ENCODE results near the gene TTLL8. TPM values are rescaled to one million over a fixed set of nuclear protein-coding genes. Genes with fewer than 3 reads are reported as not detected.

The TTLL8 gene
- total and polyA plus RNA-seq, 4 donors, result not detected

- TF ChIP-seq REST (IDR thresholded peaks at IDR 0.05), result no peak
These were observed 44.8 kb upstream of the TTLL8 start (continued) for GRCh38 chr22:50102946-50103345.

- WGBS, result 88% methylated on average over 10 of the region's 10 CpGs
These were observed 43.9 kb upstream of the TTLL8 start for GRCh38 chr22:50101870-50102565.

GRCh38 chr22:50098052-50098451 is 40.0 kb upstream of the TTLL8 start:
- H3K9ac ChIP-seq (ENCODE audit: low read depth in 1 of 2, low read length in 2 of 2), result no peak overlapping the region
- H3K27me3 ChIP-seq (ENCODE audit: control insufficient read depth in 4 of 4, insufficient read depth in 4 of 4, low read length in 3 of 4), result no peaks in the 10 kb centered on the region
- H3K27ac ChIP-seq (ENCODE audit: low read depth in 1 of 2, low read length in 2 of 2), result no peak overlapping the region
- H3K36me3 ChIP-seq (ENCODE audit: control insufficient read depth in 4 of 4, insufficient read depth in 3 of 4, low read depth in 1 of 4, low read length in 3 of 4), result no peaks in the 10 kb centered on the region
- no peaks in the 10 kb centered on the region for H3K4me1 ChIP-seq (ENCODE audit: control insufficient read depth in 4 of 4, insufficient read depth in 4 of 4, low read length in 3 of 4)
- WGBS, result 95% methylated on average over 3 of the region's 3 CpGs
- H3K4me3 ChIP-seq (ENCODE audit: low read depth in 1 of 3, low read length in 3 of 3), result no peak overlapping the region
- no peaks in the 10 kb centered on the region for H3K9me3 ChIP-seq (ENCODE audit: control insufficient read depth in 4 of 4, low read length in 3 of 4)
- no peak for DNase-seq (ENCODE audit: low spot score)
- TF ChIP-seq NR2F2 (IDR thresholded peaks at IDR 0.05) (no peak), FOXA1 (IDR thresholded peaks at IDR 0.05) (no peak), TAF1 (conservative IDR thresholded peaks at IDR 0.05) (no peak), JUND (IDR thresholded peaks at IDR 0.05) (no peak), FOXA2 (IDR thresholded peaks at IDR 0.05) (no peak), REST (IDR thresholded peaks at IDR 0.05) (no peak), MAX (IDR thresholded peaks at IDR 0.05) (no peak), HNF4A (conservative IDR thresholded peaks at IDR 0.05) (no peak), CTCF (IDR thresholded peaks at IDR 0.05; ENCODE audit: low read depth, low read length, missing input control) (no peak), SP1 (IDR thresholded peaks at IDR 0.05) (no peak), EGR1 (IDR thresholded peaks at IDR 0.05; ENCODE audit: low read depth in 2 of 2) (no peak)

More at GRCh38 chr22:50101870-50102565, 43.9 kb upstream of the TTLL8 start:
- no peak overlapping the region for H3K9ac ChIP-seq (ENCODE audit: low read depth in 1 of 2, low read length in 2 of 2)
- H3K9me3 ChIP-seq (ENCODE audit: control insufficient read depth in 4 of 4, low read length in 3 of 4), result no peaks in the 10 kb centered on the region
- no peak for DNase-seq (ENCODE audit: low spot score)
- no peaks in the 10 kb centered on the region for H3K27me3 ChIP-seq (ENCODE audit: control insufficient read depth in 4 of 4, insufficient read depth in 4 of 4, low read length in 3 of 4)
- no peaks in the 10 kb centered on the region for H3K4me1 ChIP-seq (ENCODE audit: control insufficient read depth in 4 of 4, insufficient read depth in 4 of 4, low read length in 3 of 4)
- H3K4me3 ChIP-seq (ENCODE audit: low read depth in 1 of 3, low read length in 3 of 3), result no peak overlapping the region
- no peak overlapping the region for H3K27ac ChIP-seq (ENCODE audit: low read depth in 1 of 2, low read length in 2 of 2)
- TF ChIP-seq YY1 (IDR thresholded peaks at IDR 0.05) (no peak), GABPA (IDR thresholded peaks at IDR 0.05 in 1 of 2, conservative IDR thresholded peaks at IDR 0.05 in 1 of 2) (no peak), SP1 (IDR thresholded peaks at IDR 0.05) (no peak), REST (IDR thresholded peaks at IDR 0.05) (no peak), RAD21 (IDR thresholded peaks at IDR 0.05) (no peak)
- no peaks in the 10 kb centered on the region for H3K36me3 ChIP-seq (ENCODE audit: control insufficient read depth in 4 of 4, insufficient read depth in 3 of 4, low read depth in 1 of 4, low read length in 3 of 4)
